ENCODE data around the gene OST4.

DNA sequence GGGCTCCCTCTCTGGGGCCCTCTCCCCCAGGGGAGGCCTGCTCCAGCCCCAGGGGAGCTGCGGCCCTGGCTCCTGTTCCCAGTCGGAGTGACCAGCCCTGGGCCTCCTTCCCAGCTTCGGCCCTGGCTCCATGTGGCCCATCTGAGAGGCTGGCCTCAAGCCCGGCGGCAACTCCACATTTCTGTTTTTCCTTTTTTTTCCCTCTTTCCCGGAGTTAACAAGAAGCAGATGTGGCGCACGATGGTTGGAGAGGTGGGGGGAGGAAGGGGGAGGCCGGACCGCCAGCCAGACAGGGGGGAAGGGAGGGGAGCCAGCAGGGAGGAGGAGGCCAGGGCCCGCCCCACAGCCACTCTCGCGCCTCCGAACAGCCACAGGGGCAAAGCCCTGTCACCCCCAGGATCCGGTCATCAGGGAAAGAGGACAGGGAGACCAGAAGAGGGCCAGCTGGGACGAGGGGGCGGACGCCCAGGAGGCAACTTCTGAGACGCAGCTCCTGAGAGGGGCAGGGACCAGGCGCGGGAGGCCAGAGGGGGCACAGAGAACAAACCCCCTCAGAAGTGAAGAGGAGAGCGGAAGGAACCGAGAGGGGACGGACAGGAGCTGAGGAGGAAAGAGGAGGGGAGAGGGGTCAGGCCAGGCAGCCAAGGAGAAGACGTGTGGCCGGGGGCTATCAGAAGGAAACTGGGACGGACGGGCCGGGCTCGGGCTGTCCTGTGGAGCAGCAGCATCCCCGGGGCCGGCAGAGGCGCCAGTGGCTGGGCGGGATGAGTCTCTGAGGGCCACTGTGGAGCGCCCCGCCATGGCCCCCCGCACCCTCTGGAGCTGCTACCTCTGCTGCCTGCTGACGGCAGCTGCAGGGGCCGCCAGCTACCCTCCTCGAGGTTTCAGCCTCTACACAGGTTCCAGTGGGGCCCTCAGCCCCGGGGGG, 7.1 kb upstream of the OST4 start, which contains the start of gene EMILIN1:
- TF ChIP-seq POLR2A (IDR thresholded peaks at IDR 0.05; ENCODE audit: low read length) (peak; percentile 34), GATA1 (IDR thresholded peaks at IDR 0.05; ENCODE audit: low read depth, low read length) (no peak)
